GM19455 (cell line): Measurements from ENCODE around the gene CALU.

Experiments
- ATAC-seq: cut with Tn5 transposase; IDR thresholded peaks from one replicate; pipeline ENCODE4 v1.9.1; 2021; ENCODE audit not compliant: unreplicated experiment

CALU gene

GRCh38 chr7:128724743-128725142, 14.4 kb upstream of the CALU start:
- ATAC-seq, result no peak

DNA sequence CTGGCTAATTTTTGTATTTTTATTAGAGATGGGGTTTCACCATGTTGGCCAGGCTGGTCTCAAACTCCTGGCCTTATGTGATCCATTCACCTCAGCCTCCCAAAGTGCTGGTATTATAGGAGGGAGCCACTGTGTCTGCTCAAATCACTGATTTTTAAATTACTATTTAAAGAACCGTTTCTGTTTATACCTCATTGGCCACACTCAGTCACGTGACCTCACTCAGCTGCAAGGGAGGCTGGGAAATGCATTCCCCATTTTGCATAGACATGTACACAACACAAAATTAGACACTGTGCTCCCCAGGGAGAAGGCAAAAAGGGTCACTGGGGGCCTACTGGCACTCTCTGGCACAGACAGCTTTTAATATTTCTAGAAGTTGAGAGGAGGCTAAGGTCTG, 13.6 kb upstream of the CALU start:
- no peak for ATAC-seq

GRCh38 chr7:128726059-128726736, 13.0 kb upstream of the CALU start:
- ATAC-seq, result no peak

DNA sequence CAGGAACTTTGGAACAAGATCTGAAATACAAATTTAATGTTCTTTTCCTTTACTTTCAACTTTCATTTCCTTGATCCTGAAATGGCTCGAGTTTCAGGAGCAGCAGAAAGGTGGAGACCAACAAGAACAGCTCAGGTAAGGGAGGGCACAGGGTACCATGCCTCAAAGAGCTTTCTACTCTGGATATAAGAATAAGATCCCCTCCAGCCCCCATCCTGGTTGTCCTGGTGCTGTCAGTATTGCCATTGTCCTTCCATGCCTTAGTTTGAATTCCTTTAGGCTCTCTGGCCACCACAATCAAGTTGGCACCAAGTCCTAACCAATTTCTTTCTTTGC, 12.5 kb upstream of the CALU start:
- no peak for ATAC-seq

GRCh38 chr7:128727239-128727638, 11.9 kb upstream of the CALU start:
- ATAC-seq, result no peak

- ATAC-seq, result no peak
Observed at GRCh38 chr7:128728598-128728997, 10.6 kb upstream of the CALU start.

- ATAC-seq, result no peak
Observed at GRCh38 chr7:128729494-128729893, 9.7 kb upstream of the CALU start.

GRCh38 chr7:128731184-128731583, 8.0 kb upstream of the CALU start:
- ATAC-seq, result no peak

GRCh38 chr7:128732521-128733277, 6.5 kb upstream of the CALU start:
- no peak for ATAC-seq

DNA sequence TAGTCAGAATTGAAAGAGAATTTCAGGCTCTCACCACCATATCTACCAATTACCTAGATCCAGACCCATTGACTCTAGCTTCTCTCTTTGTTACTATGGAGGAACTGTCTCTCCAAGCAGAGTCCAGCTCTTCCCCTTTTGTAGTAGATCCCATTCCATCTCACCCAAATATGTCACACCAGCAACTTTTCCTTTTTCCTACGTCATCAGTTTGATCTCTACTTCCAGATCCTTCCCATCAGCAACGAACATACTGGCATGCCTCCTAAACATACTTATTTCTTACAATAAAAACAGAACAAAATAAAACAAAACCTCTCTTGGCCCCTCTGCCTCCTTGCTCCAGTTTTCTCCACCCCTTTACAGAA, 5.9 kb upstream of the CALU start:
- ATAC-seq, result no peak

DNA sequence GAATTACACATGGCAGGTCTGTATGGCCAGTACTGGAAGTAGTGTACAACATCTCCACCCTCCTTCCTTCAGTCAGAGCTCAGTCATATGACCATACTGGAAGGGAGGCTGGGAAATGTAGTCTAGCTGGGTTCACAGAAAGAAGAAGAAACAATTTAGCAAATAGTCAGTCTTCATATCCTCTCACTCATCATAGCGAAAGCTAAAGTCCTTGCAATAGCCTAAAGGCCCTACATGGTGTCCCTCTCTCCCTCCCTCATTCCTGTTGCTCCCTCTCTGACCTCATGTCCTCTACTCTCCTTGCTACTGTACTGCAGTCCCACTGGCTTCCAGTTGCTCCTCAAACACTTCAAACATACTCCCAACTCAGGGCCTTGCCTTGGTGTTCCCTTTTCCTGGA, 4.3 kb upstream of the CALU start:
- no peak for ATAC-seq

GRCh38 chr7:128735436-128735835, 3.7 kb upstream of the CALU start:
- ATAC-seq, result no peak

DNA sequence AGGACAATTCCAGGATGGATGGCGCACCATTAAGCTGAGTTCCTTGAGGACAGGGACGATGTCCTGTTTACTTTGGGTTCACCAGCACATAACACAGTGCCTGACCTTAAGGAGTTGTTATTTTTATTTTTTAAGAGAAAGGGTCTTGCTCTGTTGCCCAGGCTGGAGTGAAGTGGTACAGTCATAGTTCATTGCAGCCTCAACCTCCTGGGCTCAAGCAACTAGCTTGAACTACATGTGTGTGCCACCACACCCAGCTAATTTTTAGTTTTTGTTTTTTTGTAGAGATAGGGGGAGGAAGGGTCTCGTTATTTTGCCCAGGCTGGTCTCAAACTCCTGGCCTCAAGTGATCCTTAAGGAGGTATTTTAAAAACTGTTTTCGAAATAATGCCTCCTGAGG, 1.7 kb upstream of the CALU start:
- no peak for ATAC-seq

- ATAC-seq, result no peak
Observed at GRCh38 chr7:128737867-128738385, 1.2 kb upstream of the CALU start.

- peak; percentile 16 for ATAC-seq
Observed at GRCh38 chr7:128738570-128739047, 550 bp upstream of the CALU start.

GRCh38 chr7:128739990-128740682, 977 bp downstream of the CALU start:
- ATAC-seq, result no peak

GRCh38 chr7:128740996-128741395, 1.8 kb downstream of the CALU start:
- ATAC-seq, result no peak

DNA sequence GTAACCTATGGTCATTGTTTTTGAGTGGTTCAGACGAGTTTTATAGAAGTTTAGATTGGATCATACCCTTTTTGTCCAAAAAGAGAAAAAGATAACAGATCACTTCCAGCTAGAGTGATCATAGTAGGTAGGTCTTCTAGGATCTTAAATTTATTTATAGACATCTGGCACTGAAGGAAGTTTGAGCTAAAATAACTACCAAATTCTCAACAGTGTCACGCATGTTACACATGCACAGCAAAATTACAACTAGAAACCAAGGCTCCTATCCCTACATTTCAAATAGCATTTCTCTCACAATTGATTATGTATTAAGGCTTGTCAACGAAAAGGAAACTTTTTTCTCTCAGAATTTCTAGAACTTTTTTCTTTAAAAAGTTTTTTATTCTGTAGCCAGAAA, 2.3 kb downstream of the CALU start:
- ATAC-seq, result no peak

DNA sequence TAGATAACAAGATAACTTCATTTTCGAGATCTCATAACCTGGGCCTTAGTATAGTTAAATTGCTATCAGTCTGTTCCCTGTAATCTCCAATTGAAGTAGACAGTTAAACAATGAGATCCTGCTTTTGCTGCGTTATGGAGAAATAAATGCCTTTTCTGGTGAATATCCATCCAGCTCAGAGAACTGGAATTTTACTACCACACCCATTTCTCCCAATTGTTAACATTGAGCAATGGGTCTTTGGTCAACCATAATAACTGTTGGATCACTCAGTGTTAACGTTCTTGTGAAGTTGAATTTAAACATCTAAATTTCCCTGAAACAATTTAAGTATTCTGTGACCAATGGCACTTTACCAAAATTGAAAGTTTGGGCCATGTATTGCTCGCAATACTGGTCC, 3.0 kb downstream of the CALU start:
- ATAC-seq, result no peak

DNA sequence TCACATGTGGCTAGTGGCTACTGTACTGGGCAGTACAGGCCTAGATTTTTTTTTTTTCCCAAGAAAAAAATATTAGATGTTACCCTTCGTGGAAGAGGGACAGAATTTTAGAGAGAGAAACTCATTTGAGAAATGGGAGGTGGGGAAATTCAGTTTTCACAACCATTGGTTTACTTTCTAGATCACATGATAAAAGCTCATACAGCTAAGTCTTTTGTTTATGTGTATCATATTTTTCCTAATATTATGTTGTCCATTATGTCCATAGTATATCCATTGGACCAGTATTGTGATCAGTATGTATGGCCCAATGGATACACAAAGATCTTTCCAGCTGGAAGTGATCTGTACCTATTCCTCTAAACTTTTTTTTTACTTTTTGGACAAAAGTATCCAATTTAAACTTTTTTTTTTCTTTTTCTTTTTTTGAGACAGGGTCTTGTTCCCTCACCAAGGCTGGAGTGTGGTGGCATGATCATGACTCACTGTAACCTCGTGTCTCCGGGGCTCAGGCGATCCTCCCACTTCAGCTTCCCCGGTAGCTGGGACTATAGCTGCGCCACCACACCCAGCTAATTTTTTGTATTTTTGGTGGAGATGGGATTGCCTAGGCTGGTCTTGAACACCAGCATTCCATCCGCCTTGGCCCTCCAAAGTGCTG, 4.1 kb downstream of the CALU start:
- ATAC-seq, result no peak

- no peak for ATAC-seq
Observed at GRCh38 chr7:128744366-128744905, 5.3 kb downstream of the CALU start.
